Gastrocnemius medialis (tissue), 4 donors: ENCODE results near the gene DYNLT5. TPM values are rescaled to one million over a fixed set of nuclear protein-coding genes. Genes with fewer than 3 reads are reported as not detected.
A peak's percentile ranks its signal among the peaks of the same experiment; 100 is the strongest.

Source experiments
- ATAC-seq, 2 donors: fragments of 150-250 bp; one replicate each; pipeline ENCODE4 v1.9.1; 2016
- DNase-seq, 2 donors: peaks; one replicate each; pipeline ENCODE4 v3.0.0-alpha.2; 2019
- H3K27ac ChIP-seq, 4 donors: fragments of 200-600 bp; sonication (generic); 1 replicate in 1 of 4; 2 replicates in 3 of 4; pipeline ENCODE4 v1.5.1; 2016 to 2018; ENCODE audit warnings: mild to moderate bottlenecking in 2 of 4, moderate library complexity in 1 of 4
- H3K27me3 ChIP-seq, 3 donors: fragments of 200-600 bp; sonication (generic) in 2 of 3; 1 replicate in 1 of 3; 2 replicates in 2 of 3; pipeline versions ENCODE4 v1.5.1 to v1.6.0; 2016 to 2019; ENCODE audit warnings: mild to moderate bottlenecking in 1 of 3, moderate library complexity in 1 of 3
- H3K36me3 ChIP-seq, 2 donors: fragments of 200-600 bp; sonication (generic) in 1 of 2; one replicate each; pipeline ENCODE4 v1.5.1; 2017 to 2018
- H3K4me1 ChIP-seq, 2 donors: fragments of 200-600 bp; sonication (generic) in 1 of 2; one replicate each; pipeline ENCODE4 v1.5.1; 2016 to 2017; ENCODE audit warnings: mild to moderate bottlenecking in 2 of 2
- H3K4me3 ChIP-seq, 4 donors: fragments of 200-600 bp; sonication (generic) in 3 of 4; 1 replicate in 1 of 4; 2 replicates in 3 of 4; pipeline ENCODE4 v1.5.1; 2016 to 2019; ENCODE audit warnings: mild to moderate bottlenecking in 2 of 4
- H3K9me3 ChIP-seq, 3 donors: fragments of 200-600 bp; sonication (generic) in 2 of 3; 1 replicate in 1 of 3; 2 replicates in 2 of 3; pipeline ENCODE4 v1.5.1; 2016 to 2019
- CTCF ChIP-seq, 5 experiments: fragments of 450-650 bp in 3 of 5; fragments of 200-600 bp in 2 of 5; sonication (generic) in 2 of 5; IDR thresholded peaks in 4 of 5; conservative IDR thresholded peaks in 1 of 5; 1 replicate in 4 of 5; 2 replicates in 1 of 5; pipeline ENCODE4 v1.5.1; 2016 to 2019; ENCODE audit warnings: antibody characterized with exemption in 5 of 5, mild to moderate bottlenecking in 3 of 5, moderate library complexity in 3 of 5
- POLR2A ChIP-seq, 2 donors: fragments of 450-650 bp; IDR thresholded peaks; one replicate each; pipeline ENCODE4 v1.6.1; 2017; ENCODE audit warnings: antibody characterized with exemption in 2 of 2, mild to moderate bottlenecking in 2 of 2, moderate library complexity in 2 of 2
- in situ Hi-C, 4 donors: fragments of 200-750 bp; cut with MboI; loops; one replicate each; pipeline versions ENCODE4 v1.15.0 to v1.8.0; 2017; ENCODE audit warnings: low sequenced_read_pairs in 4 of 4
- intact Hi-C: fragments of 100-400 bp; cut with DNase I; formaldehyde crosslinking; loops from one replicate; pipeline ENCODE4 v1.15.1; 2023; ENCODE audit warnings: low total_unique reads
- total RNA-seq, 4 donors: library from RNA; depleted of rRNA; stranded (reverse); fragments of >200 nt; gene quantifications; one replicate each; pipeline versions ENCODE4 v1.1.0 to v1.2.3, GENCODE V29; 2016

Gene DYNLT5
- total RNA-seq, 4 donors from 2014 or later = 1.6 TPM; not detected in 3

- no peak for TF ChIP-seq POLR2A (IDR thresholded peaks at IDR 0.05)
- TF ChIP-seq CTCF (IDR thresholded peaks at IDR 0.05 in 4 of 5, conservative IDR thresholded peaks at IDR 0.05 in 1 of 5) = no peak
- H3K27me3 ChIP-seq = peaks cover 0 to 6% (median 2%) of the 10 kb centered on the region in 3 donors
- no peak for ATAC-seq
- H3K36me3 ChIP-seq = no peaks in the 10 kb centered on the region
- peaks cover 3 to 6% of the 10 kb centered on the region in 2 donors for H3K4me1 ChIP-seq
- H3K4me3 ChIP-seq = no peak overlapping the region
- H3K9me3 ChIP-seq = no peaks in the 10 kb centered on the region
- intact Hi-C loops = loop anchor here (10.0 kb wide), 1 partner anchor 496 kb away; no protein-coding TSS in a partner anchor
- DNase-seq = no peak
- H3K27ac ChIP-seq = peak overlapping the region in 3 of 4 donors; percentile 49 to 65 (median 58)
- in situ Hi-C loops = loop anchor here (25.0 kb wide), 3 partner anchors 236 to 761 kb away; no protein-coding TSS in a partner anchor
Measured at GRCh38 chr1:66751160-66751559, 1.1 kb upstream of the DYNLT5 start.

DNA sequence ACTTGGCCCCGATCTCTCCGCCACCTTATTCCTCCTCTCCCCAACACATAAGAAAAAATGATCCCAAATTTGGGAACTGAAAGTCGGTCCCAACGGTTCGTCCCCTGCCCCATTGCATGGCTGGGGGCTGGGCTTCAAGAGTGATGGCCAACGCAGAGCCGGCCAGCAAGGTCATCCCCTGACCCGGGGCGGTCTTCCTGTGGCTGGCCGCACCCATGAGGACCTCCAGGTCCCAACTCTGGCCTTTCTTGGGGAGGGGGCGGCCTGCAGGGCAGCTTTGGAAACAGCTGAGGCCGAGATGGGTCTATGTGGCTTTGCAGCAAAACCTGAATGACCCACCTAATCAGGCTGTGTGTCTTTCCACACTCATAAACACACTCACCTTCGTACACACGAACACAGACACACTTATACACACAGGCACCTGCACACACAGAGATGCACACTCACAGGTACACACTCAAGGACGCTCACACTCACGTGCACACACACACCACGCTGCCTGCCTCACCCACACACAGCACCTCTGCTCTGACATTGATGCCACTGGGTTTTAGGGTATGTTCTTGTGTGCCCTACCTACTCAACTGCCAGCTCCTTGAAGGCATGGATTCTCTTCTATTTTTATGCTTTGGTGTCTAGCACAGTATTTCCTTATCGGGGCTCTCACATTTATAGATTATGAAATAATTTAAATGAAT is 562 bp downstream of the DYNLT5 start:
- peak overlapping the region; percentile 40 to 64 (median 55) for H3K4me3 ChIP-seq
- in situ Hi-C loops (loop anchor here (25.0 kb wide), 3 partner anchors 234 to 759 kb away; no protein-coding TSS in a partner anchor), intact Hi-C loops (loop anchor here (10.0 kb wide), 1 partner anchor 498 kb away; no protein-coding TSS in a partner anchor)
- peaks cover 6 to 7% of the 10 kb centered on the region in 2 donors for H3K4me1 ChIP-seq
- TF ChIP-seq CTCF (IDR thresholded peaks at IDR 0.05 in 4 of 5, conservative IDR thresholded peaks at IDR 0.05 in 1 of 5) (no peak), POLR2A (IDR thresholded peaks at IDR 0.05) (no peak)
- H3K27me3 ChIP-seq = peaks cover 0 to 6% (median 2%) of the 10 kb centered on the region in 3 donors
- H3K27ac ChIP-seq = peak overlapping the region in 3 of 4 donors; percentile 49 to 65 (median 58)
- no peaks in the 10 kb centered on the region for H3K36me3 ChIP-seq
- ATAC-seq (no peak), DNase-seq (no peak)
- no peaks in the 10 kb centered on the region for H3K9me3 ChIP-seq

GRCh38 chr1:66757722-66758240 is 5.5 kb downstream of the DYNLT5 start:
- DNase-seq = no peak
- Histone ChIP-seq H3K9me3 (no peaks in the 10 kb centered on the region), H3K4me1 (peaks cover 6 to 11% of the 10 kb centered on the region in 2 donors), H3K4me3 (no peak overlapping the region), H3K27ac (peak overlapping the region in 2 of 4 donors; percentile 3 to 27), H3K27me3 (peaks cover 0 to 3% (median 2%) of the 10 kb centered on the region in 3 donors), H3K36me3 (no peaks in the 10 kb centered on the region)
- no peak for ATAC-seq
- TF ChIP-seq CTCF (IDR thresholded peaks at IDR 0.05 in 4 of 5, conservative IDR thresholded peaks at IDR 0.05 in 1 of 5) (no peak), POLR2A (IDR thresholded peaks at IDR 0.05) (no peak)
- intact Hi-C loops = loop anchor here (10.0 kb wide), 1 partner anchor 503 kb away; no protein-coding TSS in a partner anchor
- in situ Hi-C loops = loop anchor here (25.0 kb wide), 3 partner anchors 230 to 755 kb away; no protein-coding TSS in a partner anchor

GRCh38 chr1:66758241-66758755 is 6.0 kb downstream of the DYNLT5 start:
- intact Hi-C loops = loop anchor here (10.0 kb wide), 1 partner anchor 503 kb away; no protein-coding TSS in a partner anchor
- H3K4me1 ChIP-seq = peaks cover 5 to 11% of the 10 kb centered on the region in 2 donors
- H3K27ac ChIP-seq = peak overlapping the region in 2 of 4 donors; percentile 3 to 47
- no peak for DNase-seq
- no peaks in the 10 kb centered on the region for H3K36me3 ChIP-seq
- in situ Hi-C loops = loop anchor here (25.0 kb wide), 3 partner anchors 229 to 754 kb away; no protein-coding TSS in a partner anchor
- peak in 1 of 2 donors; percentile 56 for ATAC-seq
- TF ChIP-seq CTCF (IDR thresholded peaks at IDR 0.05 in 4 of 5, conservative IDR thresholded peaks at IDR 0.05 in 1 of 5) (no peak), POLR2A (IDR thresholded peaks at IDR 0.05) (no peak)
- H3K9me3 ChIP-seq = no peaks in the 10 kb centered on the region
- H3K4me3 ChIP-seq = no peak overlapping the region
- H3K27me3 ChIP-seq = peaks cover 0 to 2% (median 0%) of the 10 kb centered on the region in 3 donors
